HEK293 (cell line): ENCODE measurements around the gene BCDIN3D.

ENCODE experiments used
- BCL11B ChIP-seq: fragments of 450-650 bp; formaldehyde crosslinking; IDR thresholded peaks from 2 replicates; pipeline ENCODE4 v1.5.1; 2016; ENCODE audit warnings: low read depth, missing biosample characterization, missing genetic modification characterization
- GLI4 ChIP-seq: fragments of 450-650 bp; formaldehyde crosslinking; IDR thresholded peaks from 2 replicates; pipeline ENCODE4 v1.5.1; 2016; ENCODE audit warnings: missing biosample characterization, missing genetic modification characterization
- PRDM1 ChIP-seq: fragments of 450-650 bp; formaldehyde crosslinking; IDR thresholded peaks from 2 replicates; pipeline ENCODE4; 2016; ENCODE audit warnings: missing biosample characterization, missing genetic modification characterization
- RBAK ChIP-seq: fragments of 450-650 bp; formaldehyde crosslinking; IDR thresholded peaks from 2 replicates; pipeline ENCODE4 v1.5.1; 2016; ENCODE audit warnings: missing biosample characterization, missing genetic modification characterization
- SALL2 ChIP-seq: fragments of 450-650 bp; formaldehyde crosslinking; IDR thresholded peaks from 2 replicates; pipeline ENCODE4 v1.5.0; 2017; ENCODE audit warnings: missing biosample characterization, mild to moderate bottlenecking, missing genetic modification characterization, borderline replicate concordance
- SETDB1 ChIP-seq: IDR thresholded peaks from one replicate; pipeline ENCODE4 v1.6.1; 2017; ENCODE audit warnings: mild to moderate bottlenecking, low read length, moderate library complexity, mixed read lengths; ENCODE audit not compliant: insufficient read length
- SP2 ChIP-seq: fragments of 450-650 bp; formaldehyde crosslinking; IDR thresholded peaks from 2 replicates; pipeline ENCODE4 v1.5.1; 2016; ENCODE audit warnings: missing biosample characterization, missing genetic modification characterization
- SP7 ChIP-seq: fragments of 450-650 bp; formaldehyde crosslinking; IDR thresholded peaks from 2 replicates; pipeline ENCODE4 v1.5.1; 2016; ENCODE audit warnings: missing biosample characterization, missing genetic modification characterization
- ZBTB1 ChIP-seq: fragments of 450-650 bp; formaldehyde crosslinking; IDR thresholded peaks from 2 replicates; pipeline ENCODE4 v1.5.1; 2016; ENCODE audit warnings: missing biosample characterization, missing genetic modification characterization
- ZBTB17 ChIP-seq: fragments of 450-650 bp; formaldehyde crosslinking; IDR thresholded peaks from 2 replicates; pipeline ENCODE4 v1.5.1; 2016; ENCODE audit warnings: missing biosample characterization, missing genetic modification characterization
- ZEB2 ChIP-seq: fragments of 450-650 bp; formaldehyde crosslinking; IDR thresholded peaks from 2 replicates; pipeline ENCODE4 v1.5.1; 2016; ENCODE audit warnings: missing biosample characterization, missing genetic modification characterization
- ZFP37 ChIP-seq: fragments of 450-650 bp; formaldehyde crosslinking; IDR thresholded peaks from 2 replicates; pipeline ENCODE4 v1.5.1; 2016; ENCODE audit warnings: missing biosample characterization, missing genetic modification characterization
- ZNF16 ChIP-seq: fragments of 450-650 bp; formaldehyde crosslinking; IDR thresholded peaks from 2 replicates; pipeline ENCODE4 v1.5.1; 2016; ENCODE audit warnings: low read depth, missing biosample characterization, missing genetic modification characterization
- ZNF19 ChIP-seq: fragments of 450-650 bp; formaldehyde crosslinking; IDR thresholded peaks from 2 replicates; pipeline ENCODE4; 2016; ENCODE audit warnings: missing biosample characterization, missing genetic modification characterization, low read depth
- ZNF214 ChIP-seq: fragments of 450-650 bp; formaldehyde crosslinking; IDR thresholded peaks from 2 replicates; pipeline ENCODE4 v1.5.1; 2017; ENCODE audit warnings: missing biosample characterization, mild to moderate bottlenecking, missing genetic modification characterization, borderline replicate concordance
- ZNF311 ChIP-seq: fragments of 450-650 bp; formaldehyde crosslinking; IDR thresholded peaks from 2 replicates; pipeline ENCODE4 v1.5.1; 2017; ENCODE audit warnings: missing biosample characterization, missing genetic modification characterization, borderline replicate concordance
- ZNF341 ChIP-seq: fragments of 450-650 bp; formaldehyde crosslinking; IDR thresholded peaks from 2 replicates; pipeline ENCODE4; 2016; ENCODE audit warnings: low read depth, missing biosample characterization, missing genetic modification characterization
- ZNF521 ChIP-seq: fragments of 450-650 bp; formaldehyde crosslinking; IDR thresholded peaks from 2 replicates; pipeline ENCODE4 v1.5.1; 2017; ENCODE audit warnings: missing biosample characterization, mild to moderate bottlenecking, missing genetic modification characterization
- ZNF549 ChIP-seq: fragments of 450-650 bp; IDR thresholded peaks from 2 replicates; pipeline ENCODE4 v1.5.1; 2018; ENCODE audit warnings: missing biosample characterization, missing genetic modification characterization, mild to moderate bottlenecking, inconsistent platforms, moderate library complexity
- ZNF555 ChIP-seq: fragments of 450-650 bp; formaldehyde crosslinking; conservative IDR thresholded peaks from 2 replicates; pipeline ENCODE4 v1.5.1; 2017; ENCODE audit warnings: missing biosample characterization, mild to moderate bottlenecking, missing genetic modification characterization, inconsistent platforms
- ZNF621 ChIP-seq: fragments of 450-650 bp; formaldehyde crosslinking; IDR thresholded peaks from 2 replicates; pipeline ENCODE4 v1.5.1; 2017; ENCODE audit warnings: missing biosample characterization, missing genetic modification characterization
- ZNF624 ChIP-seq: fragments of 450-650 bp; formaldehyde crosslinking; IDR thresholded peaks from 2 replicates; pipeline ENCODE4 v1.5.1; 2017; ENCODE audit warnings: missing biosample characterization, missing genetic modification characterization
- ZNF658 ChIP-seq: fragments of 450-650 bp; formaldehyde crosslinking; IDR thresholded peaks from 2 replicates; pipeline ENCODE4; 2016; ENCODE audit warnings: missing biosample characterization, missing genetic modification characterization
- ZNF660 ChIP-seq: fragments of 450-650 bp; IDR thresholded peaks from 2 replicates; pipeline ENCODE4 v1.5.1; 2018; ENCODE audit warnings: missing biosample characterization, mild to moderate bottlenecking, missing genetic modification characterization
- ZNF670 ChIP-seq: fragments of 450-650 bp; formaldehyde crosslinking; IDR thresholded peaks from 2 replicates; pipeline ENCODE4 v1.5.1; 2016; ENCODE audit warnings: missing biosample characterization, missing genetic modification characterization, low read depth
- ZNF776 ChIP-seq: fragments of 450-650 bp; formaldehyde crosslinking; IDR thresholded peaks from 2 replicates; pipeline ENCODE4 v1.5.0; 2017; ENCODE audit warnings: missing biosample characterization, missing genetic modification characterization, borderline replicate concordance
- ZNF785 ChIP-seq: fragments of 450-650 bp; formaldehyde crosslinking; IDR thresholded peaks from 2 replicates; pipeline ENCODE4 v1.5.1; 2016; ENCODE audit warnings: missing biosample characterization, missing genetic modification characterization
- ZNF791 ChIP-seq: fragments of 450-650 bp; formaldehyde crosslinking; IDR thresholded peaks from 2 replicates; pipeline ENCODE4 v1.5.1; 2016; ENCODE audit warnings: missing biosample characterization, missing genetic modification characterization
- ZXDB ChIP-seq: fragments of 450-650 bp; formaldehyde crosslinking; IDR thresholded peaks from 2 replicates; pipeline ENCODE4 v1.5.1; 2016; ENCODE audit warnings: missing biosample characterization, missing genetic modification characterization
- TF ChIP-seq, protein P1 (sequence below): fragments of 450-650 bp; formaldehyde crosslinking; IDR thresholded peaks from 2 replicates; pipeline ENCODE4 v1.5.1; 2016; ENCODE audit warnings: missing biosample characterization, missing genetic modification characterization, borderline replicate concordance
- TF ChIP-seq, protein P2 (sequence below): fragments of 450-650 bp; formaldehyde crosslinking; IDR thresholded peaks from 2 replicates; pipeline ENCODE4 v1.5.1; 2017; ENCODE audit warnings: missing biosample characterization, missing genetic modification characterization
- TF ChIP-seq, protein P3 (sequence below): fragments of 450-650 bp; formaldehyde crosslinking; IDR thresholded peaks from 2 replicates; pipeline ENCODE4 v1.5.1; 2016; ENCODE audit warnings: missing biosample characterization, missing genetic modification characterization

Gene BCDIN3D

DNA sequence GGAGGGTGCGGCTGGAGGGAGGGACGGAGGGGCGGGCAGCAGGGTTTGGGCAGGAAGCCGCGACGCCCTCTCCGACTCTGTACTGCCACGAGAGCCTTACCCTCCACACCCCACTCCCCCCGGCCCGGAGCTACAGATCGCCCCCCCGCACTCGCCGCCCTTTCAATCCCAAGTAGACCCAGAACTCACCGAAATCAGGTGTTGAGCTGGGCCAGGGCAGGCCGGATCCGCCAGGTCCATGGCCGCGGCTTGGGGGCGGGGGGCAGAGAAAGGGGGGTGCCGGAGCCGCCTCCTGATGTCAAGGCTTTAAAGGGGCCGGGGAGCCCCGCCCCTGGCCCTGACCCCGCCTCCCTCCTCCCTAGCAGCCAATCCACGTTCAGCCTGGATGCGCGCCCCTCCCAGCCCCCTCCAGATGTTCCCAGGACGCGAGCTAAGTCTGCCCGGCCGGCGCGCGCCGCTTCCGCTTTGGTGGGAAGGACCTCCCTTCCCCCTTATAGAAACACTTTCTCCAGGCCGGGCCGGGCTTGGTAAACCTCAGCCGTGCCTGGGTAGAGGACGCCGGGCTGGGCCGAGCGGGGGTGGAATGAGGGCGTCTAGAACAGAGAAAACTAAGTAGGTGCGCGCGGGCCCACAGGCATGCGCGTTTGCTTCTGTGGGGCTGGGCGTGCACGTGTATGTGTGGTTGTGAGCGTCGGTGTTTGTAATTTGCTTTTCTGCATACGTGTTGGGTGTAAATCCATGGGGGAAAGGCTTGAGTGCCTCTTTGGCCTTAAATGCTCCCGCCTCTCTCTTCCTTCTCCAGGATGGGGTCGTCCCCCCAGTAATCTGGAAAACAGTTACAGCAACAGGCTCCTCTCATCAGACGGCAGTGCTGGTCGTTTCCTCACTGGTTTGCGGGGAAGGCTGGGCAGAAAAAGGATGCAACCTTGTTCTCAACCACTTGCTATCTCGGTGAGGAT is 14.5 kb downstream of the BCDIN3D start, which contains the start of gene NCKAP5L (continued):
- TF ChIP-seq SP7 (peak; percentile 54), ZNF776 (tag by site-specific recombination) (no peak), ZNF16 (tag by site-specific recombination) (no peak), ZBTB17 (tag by site-specific recombination) (peak; percentile 72; the same call in 1 of the 2 replicates), ZNF341 (tag by site-specific recombination) (no peak; the same call in 1 of the 2 replicates), ZEB2 (tag by site-specific recombination) (peak; percentile 50; the same call in 1 of the 2 replicates), ZNF670 (tag by site-specific recombination) (no peak), PRDM1 (no peak), ZFP37 (tag by site-specific recombination) (no peak; the same call in 1 of the 2 replicates), ZNF521 (tag by site-specific recombination) (no peak), ZNF791 (no peak), ZNF624 (no peak), ZNF311 (no peak), ZNF658 (no peak), ZNF785 (tag by site-specific recombination) (no peak), ZNF660 (peak; percentile 68), SALL2 (tag by site-specific recombination) (no peak), ZBTB1 (tag by site-specific recombination) (no peak), SETDB1 (no peak), ZNF214 (no peak), ZNF19 (tag by site-specific recombination) (no peak), BCL11B (tag by site-specific recombination) (no peak), ZNF555 (tag by site-specific recombination) (no peak), ZNF621 (tag by site-specific recombination) (no peak), RBAK (tag by site-specific recombination) (no peak), GLI4 (tag by site-specific recombination) (no peak), ZXDB (tag by site-specific recombination) (peak; percentile 36; the same call in 1 of the 2 replicates), SP2 (tag by site-specific recombination) (peak; percentile 85), ZNF549 (tag by site-specific recombination) (no peak)
- TF ChIP-seq, protein P1, sequence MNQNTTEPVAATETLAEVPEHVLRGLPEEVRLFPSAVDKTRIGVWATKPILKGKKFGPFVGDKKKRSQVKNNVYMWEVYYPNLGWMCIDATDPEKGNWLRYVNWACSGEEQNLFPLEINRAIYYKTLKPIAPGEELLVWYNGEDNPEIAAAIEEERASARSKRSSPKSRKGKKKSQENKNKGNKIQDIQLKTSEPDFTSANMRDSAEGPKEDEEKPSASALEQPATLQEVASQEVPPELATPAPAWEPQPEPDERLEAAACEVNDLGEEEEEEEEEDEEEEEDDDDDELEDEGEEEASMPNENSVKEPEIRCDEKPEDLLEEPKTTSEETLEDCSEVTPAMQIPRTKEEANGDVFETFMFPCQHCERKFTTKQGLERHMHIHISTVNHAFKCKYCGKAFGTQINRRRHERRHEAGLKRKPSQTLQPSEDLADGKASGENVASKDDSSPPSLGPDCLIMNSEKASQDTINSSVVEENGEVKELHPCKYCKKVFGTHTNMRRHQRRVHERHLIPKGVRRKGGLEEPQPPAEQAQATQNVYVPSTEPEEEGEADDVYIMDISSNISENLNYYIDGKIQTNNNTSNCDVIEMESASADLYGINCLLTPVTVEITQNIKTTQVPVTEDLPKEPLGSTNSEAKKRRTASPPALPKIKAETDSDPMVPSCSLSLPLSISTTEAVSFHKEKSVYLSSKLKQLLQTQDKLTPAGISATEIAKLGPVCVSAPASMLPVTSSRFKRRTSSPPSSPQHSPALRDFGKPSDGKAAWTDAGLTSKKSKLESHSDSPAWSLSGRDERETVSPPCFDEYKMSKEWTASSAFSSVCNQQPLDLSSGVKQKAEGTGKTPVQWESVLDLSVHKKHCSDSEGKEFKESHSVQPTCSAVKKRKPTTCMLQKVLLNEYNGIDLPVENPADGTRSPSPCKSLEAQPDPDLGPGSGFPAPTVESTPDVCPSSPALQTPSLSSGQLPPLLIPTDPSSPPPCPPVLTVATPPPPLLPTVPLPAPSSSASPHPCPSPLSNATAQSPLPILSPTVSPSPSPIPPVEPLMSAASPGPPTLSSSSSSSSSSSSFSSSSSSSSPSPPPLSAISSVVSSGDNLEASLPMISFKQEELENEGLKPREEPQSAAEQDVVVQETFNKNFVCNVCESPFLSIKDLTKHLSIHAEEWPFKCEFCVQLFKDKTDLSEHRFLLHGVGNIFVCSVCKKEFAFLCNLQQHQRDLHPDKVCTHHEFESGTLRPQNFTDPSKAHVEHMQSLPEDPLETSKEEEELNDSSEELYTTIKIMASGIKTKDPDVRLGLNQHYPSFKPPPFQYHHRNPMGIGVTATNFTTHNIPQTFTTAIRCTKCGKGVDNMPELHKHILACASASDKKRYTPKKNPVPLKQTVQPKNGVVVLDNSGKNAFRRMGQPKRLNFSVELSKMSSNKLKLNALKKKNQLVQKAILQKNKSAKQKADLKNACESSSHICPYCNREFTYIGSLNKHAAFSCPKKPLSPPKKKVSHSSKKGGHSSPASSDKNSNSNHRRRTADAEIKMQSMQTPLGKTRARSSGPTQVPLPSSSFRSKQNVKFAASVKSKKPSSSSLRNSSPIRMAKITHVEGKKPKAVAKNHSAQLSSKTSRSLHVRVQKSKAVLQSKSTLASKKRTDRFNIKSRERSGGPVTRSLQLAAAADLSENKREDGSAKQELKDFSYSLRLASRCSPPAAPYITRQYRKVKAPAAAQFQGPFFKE (tag by site-specific recombination) = no peak
- TF ChIP-seq, protein P2, sequence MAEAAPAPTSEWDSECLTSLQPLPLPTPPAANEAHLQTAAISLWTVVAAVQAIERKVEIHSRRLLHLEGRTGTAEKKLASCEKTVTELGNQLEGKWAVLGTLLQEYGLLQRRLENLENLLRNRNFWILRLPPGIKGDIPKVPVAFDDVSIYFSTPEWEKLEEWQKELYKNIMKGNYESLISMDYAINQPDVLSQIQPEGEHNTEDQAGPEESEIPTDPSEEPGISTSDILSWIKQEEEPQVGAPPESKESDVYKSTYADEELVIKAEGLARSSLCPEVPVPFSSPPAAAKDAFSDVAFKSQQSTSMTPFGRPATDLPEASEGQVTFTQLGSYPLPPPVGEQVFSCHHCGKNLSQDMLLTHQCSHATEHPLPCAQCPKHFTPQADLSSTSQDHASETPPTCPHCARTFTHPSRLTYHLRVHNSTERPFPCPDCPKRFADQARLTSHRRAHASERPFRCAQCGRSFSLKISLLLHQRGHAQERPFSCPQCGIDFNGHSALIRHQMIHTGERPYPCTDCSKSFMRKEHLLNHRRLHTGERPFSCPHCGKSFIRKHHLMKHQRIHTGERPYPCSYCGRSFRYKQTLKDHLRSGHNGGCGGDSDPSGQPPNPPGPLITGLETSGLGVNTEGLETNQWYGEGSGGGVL (tag by site-specific recombination) = peak; percentile 64
- TF ChIP-seq, protein P3, sequence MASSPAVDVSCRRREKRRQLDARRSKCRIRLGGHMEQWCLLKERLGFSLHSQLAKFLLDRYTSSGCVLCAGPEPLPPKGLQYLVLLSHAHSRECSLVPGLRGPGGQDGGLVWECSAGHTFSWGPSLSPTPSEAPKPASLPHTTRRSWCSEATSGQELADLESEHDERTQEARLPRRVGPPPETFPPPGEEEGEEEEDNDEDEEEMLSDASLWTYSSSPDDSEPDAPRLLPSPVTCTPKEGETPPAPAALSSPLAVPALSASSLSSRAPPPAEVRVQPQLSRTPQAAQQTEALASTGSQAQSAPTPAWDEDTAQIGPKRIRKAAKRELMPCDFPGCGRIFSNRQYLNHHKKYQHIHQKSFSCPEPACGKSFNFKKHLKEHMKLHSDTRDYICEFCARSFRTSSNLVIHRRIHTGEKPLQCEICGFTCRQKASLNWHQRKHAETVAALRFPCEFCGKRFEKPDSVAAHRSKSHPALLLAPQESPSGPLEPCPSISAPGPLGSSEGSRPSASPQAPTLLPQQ (tag by site-specific recombination) = peak; percentile 93
